Muscle of leg (tissue), 11 donors: ENCODE results near the gene CDPF1. TPM values are rescaled to one million over a fixed set of nuclear protein-coding genes. Genes with fewer than 3 reads are reported as not detected.
A peak's percentile ranks its signal among the peaks of the same experiment; 100 is the strongest.
"Not testable (repeated sequence)": the region's sequence is repeated elsewhere in the genome, so short reads cannot be mapped to it uniquely, and the experiment has no call there.

Experiments used
- DNase-seq: peaks from one replicate; pipeline ENCODE4 v3.0.0; 2013
- H3K27ac ChIP-seq: one replicate; pipeline ENCODE4 v1.5.1; 2013; ENCODE audit warnings: mild to moderate bottlenecking, low read length, control low read depth
- H3K27me3 ChIP-seq: one replicate; pipeline ENCODE4 v1.6.1; 2013; ENCODE audit warnings: low read length; ENCODE audit not compliant: control insufficient read depth, insufficient read depth
- H3K36me3 ChIP-seq: one replicate; pipeline ENCODE4 v1.6.1; 2013; ENCODE audit warnings: low read length; ENCODE audit not compliant: control insufficient read depth, insufficient read depth
- H3K4me1 ChIP-seq: one replicate; pipeline ENCODE4 v1.6.1; 2013; ENCODE audit warnings: low read length; ENCODE audit not compliant: control insufficient read depth, insufficient read depth
- H3K4me3 ChIP-seq: one replicate; pipeline ENCODE4 v1.5.1; 2013; ENCODE audit warnings: low read length, control low read depth
- H3K9me3 ChIP-seq: replicated peaks from 2 replicates; pipeline ENCODE4 v1.6.1; 2013; ENCODE audit warnings: low read depth, low read length; ENCODE audit not compliant: control insufficient read depth
- WGBS: methylation state at CpG from one replicate; pipeline ENCODE4 v1.1.5; 2013; ENCODE audit warnings: missing lambda C conversion rate; ENCODE audit not compliant: insufficient coverage; 5-methylcytosine and 5-hydroxymethylcytosine counted together
- polyA plus RNA-seq, 8 donors: library from polyadenylated mRNA; unstranded; fragments of 120-200 nt; gene quantifications; one replicate each; pipeline versions ENCODE4 v1.2.1 to v1.2.3, GENCODE V29; 2013; ENCODE audit warnings: inconsistent platforms in 1 of 8, low replicate concordance in 1 of 8; ENCODE audit not compliant: insufficient read length in 8 of 8, insufficient read depth in 1 of 8
- total RNA-seq: library from RNA; stranded (reverse); fragments of 120-200 nt; gene quantifications from one replicate; pipeline ENCODE4 v1.2.4, GENCODE V29; 2013

The CDPF1 gene
- total and polyA plus RNA-seq, 9 donors: 10.4 to 15.0 (median 13.0) TPM

- H3K27me3 ChIP-seq: no peaks in the 10 kb centered on the region
- no peak overlapping the region for H3K27ac ChIP-seq
- peaks cover 54% of the 10 kb centered on the region for H3K36me3 ChIP-seq
- peaks cover 11% of the 10 kb centered on the region for H3K4me1 ChIP-seq
- no peak overlapping the region for H3K4me3 ChIP-seq
- H3K9me3 ChIP-seq: no peaks in the 10 kb centered on the region
- no peak for DNase-seq
- 85% methylated on average over 11 of the region's 12 CpGs for WGBS
Observed at GRCh38 chr22:46272762-46273431, 22.8 kb upstream of the CDPF1 start.

- peaks cover 50% of the 10 kb centered on the region for H3K36me3 ChIP-seq
- peaks cover 13% of the 10 kb centered on the region for H3K4me1 ChIP-seq
- H3K27me3 ChIP-seq: no peaks in the 10 kb centered on the region
- H3K9me3 ChIP-seq: no peaks in the 10 kb centered on the region
- no peak overlapping the region for H3K27ac ChIP-seq
- no peak for DNase-seq
- H3K4me3 ChIP-seq: no peak overlapping the region
- WGBS: 100% methylated on average over 4 of the region's 8 CpGs
Observed at GRCh38 chr22:46272196-46272595, 22.1 kb upstream of the CDPF1 start.

GRCh38 chr22:46269564-46269963 lies 19.5 kb upstream of the CDPF1 start:
- no peaks in the 10 kb centered on the region for H3K27me3 ChIP-seq
- WGBS: 83% methylated on average over 7 of the region's 11 CpGs
- peaks cover 29% of the 10 kb centered on the region for H3K36me3 ChIP-seq
- no peak for DNase-seq
- H3K9me3 ChIP-seq: no peaks in the 10 kb centered on the region
- no peak overlapping the region for H3K27ac ChIP-seq
- H3K4me3 ChIP-seq: no peak overlapping the region
- H3K4me1 ChIP-seq: peaks cover 16% of the 10 kb centered on the region

- under 1% methylated on average over 74 of the region's 74 CpGs for WGBS
- peak; percentile 95 for DNase-seq
- H3K36me3 ChIP-seq: peaks cover 11% of the 10 kb centered on the region
- H3K9me3 ChIP-seq: no peaks in the 10 kb centered on the region
- H3K4me3 ChIP-seq: peak within 1 kb of the TSS; percentile 60
- peaks cover 9% of the 10 kb centered on the region for H3K27me3 ChIP-seq
- H3K4me1 ChIP-seq: peaks cover 20% of the 10 kb centered on the region
- peak within 1 kb of the TSS; percentile 48 for H3K27ac ChIP-seq
Observed at GRCh38 chr22:46267431-46268279, 17.6 kb upstream of the CDPF1 start, which contains the start of gene TTC38. TTC38 (plus strand) TSS chr22:46268008; CDS start chr22:46268040, 32 bp downstream.

GRCh38 chr22:46265627-46266026 lies 15.5 kb upstream of the CDPF1 start:
- H3K36me3 ChIP-seq, H3K27ac ChIP-seq, H3K9me3 ChIP-seq, DNase-seq, H3K4me3 ChIP-seq: not testable (repeated sequence)
- 90% methylated on average over 3 of the region's 4 CpGs for WGBS
- H3K4me1 ChIP-seq: peaks cover 20% of the 10 kb centered on the region
- peaks cover 24% of the 10 kb centered on the region for H3K27me3 ChIP-seq

GRCh38 chr22:46264520-46264919 lies 14.4 kb upstream of the CDPF1 start:
- not testable (repeated sequence) for H3K27ac ChIP-seq, H3K4me3 ChIP-seq, DNase-seq, H3K36me3 ChIP-seq, H3K9me3 ChIP-seq
- peaks cover 20% of the 10 kb centered on the region for H3K4me1 ChIP-seq
- peaks cover 32% of the 10 kb centered on the region for H3K27me3 ChIP-seq
- WGBS: 100% methylated on average over 2 of the region's 6 CpGs

GRCh38 chr22:46263216-46263590 lies 13.1 kb upstream of the CDPF1 start, which contains the start of gene PKDREJ:
PKDREJ (minus strand) TSS chr22:46263343; CDS start chr22:46263322, 21 bp downstream.
- H3K4me1 ChIP-seq: peaks cover 10% of the 10 kb centered on the region
- H3K27me3 ChIP-seq: peaks cover 40% of the 10 kb centered on the region
- no peak for DNase-seq
- no peak within 1 kb of the TSS for H3K4me3 ChIP-seq
- 33% methylated on average over 30 of the region's 30 CpGs for WGBS
- no peak within 1 kb of the TSS for H3K27ac ChIP-seq
- H3K9me3 ChIP-seq: no peaks in the 10 kb centered on the region
- no peaks in the 10 kb centered on the region for H3K36me3 ChIP-seq

GRCh38 chr22:46262449-46263215 lies 12.5 kb upstream of the CDPF1 start:
- H3K9me3 ChIP-seq: no peaks in the 10 kb centered on the region

GRCh38 chr22:46260038-46260437 lies 9.9 kb upstream of the CDPF1 start:
- Histone ChIP-seq H3K4me1 (peaks cover 6% of the 10 kb centered on the region), H3K36me3 (no peaks in the 10 kb centered on the region), H3K9me3 (no peaks in the 10 kb centered on the region), H3K4me3 (no peak overlapping the region), H3K27me3 (peaks cover 46% of the 10 kb centered on the region), H3K27ac (no peak overlapping the region)
- WGBS: 71% methylated on average over 6 of the region's 6 CpGs
- no peak for DNase-seq

More at GRCh38 chr22:46262449-46263215, 12.5 kb upstream of the CDPF1 start:
- no peak overlapping the region for H3K27ac ChIP-seq
- H3K27me3 ChIP-seq: peaks cover 41% of the 10 kb centered on the region
- no peak overlapping the region for H3K4me3 ChIP-seq
- WGBS: 5% methylated on average over 109 of the region's 109 CpGs
- peak; percentile 59 for DNase-seq
- peaks cover 9% of the 10 kb centered on the region for H3K4me1 ChIP-seq
- H3K36me3 ChIP-seq: no peaks in the 10 kb centered on the region

GRCh38 chr22:46259374-46259773 lies 9.3 kb upstream of the CDPF1 start:
- no peak overlapping the region for H3K4me3 ChIP-seq
- H3K4me1 ChIP-seq: peaks cover 11% of the 10 kb centered on the region
- no peaks in the 10 kb centered on the region for H3K36me3 ChIP-seq
- no peak overlapping the region for H3K27ac ChIP-seq
- WGBS: 70% methylated on average over 3 of the region's 12 CpGs
- DNase-seq: no peak
- no peaks in the 10 kb centered on the region for H3K9me3 ChIP-seq
- peaks cover 47% of the 10 kb centered on the region for H3K27me3 ChIP-seq
